Activated naive CD4-positive, alpha-beta T cell treated with anti-CD3 and anti-CD28 coated beads, Interleukin-2, amount 50 U/mL, for 16 hours (primary cell): ENCODE data around the gene ZG16B.
A peak's percentile ranks its signal among the peaks of the same experiment; 100 is the strongest.

ENCODE experiments used
- DNase-seq: peaks from one replicate; pipeline ENCODE4 v3.0.0-alpha.2; 2020

The ZG16B gene

DNA sequence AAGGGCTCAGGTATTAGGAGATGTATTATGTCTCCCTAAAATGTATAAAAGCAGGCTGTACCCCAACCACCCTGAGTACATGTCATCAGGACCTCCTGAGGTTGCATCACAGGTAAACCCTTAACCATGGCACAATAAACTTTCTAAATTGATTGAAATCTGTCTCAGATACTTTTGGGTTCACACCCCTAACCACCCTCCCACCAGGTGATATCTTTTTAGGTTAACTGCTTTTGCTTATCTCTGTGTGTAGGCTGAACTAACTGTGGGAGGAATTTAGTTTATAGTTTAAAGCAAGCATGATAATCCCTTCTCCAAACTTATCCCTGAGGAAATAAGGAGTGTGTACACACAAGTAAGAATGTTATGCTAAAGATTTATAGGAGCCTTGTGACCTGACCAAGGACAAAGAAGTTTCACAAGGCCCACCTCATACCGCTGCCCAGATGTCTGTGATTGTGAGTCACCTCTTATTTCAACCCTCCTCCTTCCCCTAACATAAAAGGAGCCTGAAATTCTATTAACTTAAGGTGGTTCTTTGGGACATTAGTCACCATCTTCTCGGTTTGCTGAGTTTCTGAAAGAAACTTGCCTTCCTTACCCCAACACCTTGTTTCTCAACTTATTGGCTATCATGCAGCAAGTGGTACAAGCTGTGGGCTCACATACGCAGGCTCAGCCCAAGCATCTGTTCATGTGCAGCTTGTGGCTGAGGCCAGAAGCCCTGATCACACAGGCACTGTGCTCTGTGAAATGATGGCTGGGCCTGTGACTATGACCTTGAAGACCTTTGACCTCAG, 16.6 kb downstream of the ZG16B start:
- DNase-seq = no peak

DNA sequence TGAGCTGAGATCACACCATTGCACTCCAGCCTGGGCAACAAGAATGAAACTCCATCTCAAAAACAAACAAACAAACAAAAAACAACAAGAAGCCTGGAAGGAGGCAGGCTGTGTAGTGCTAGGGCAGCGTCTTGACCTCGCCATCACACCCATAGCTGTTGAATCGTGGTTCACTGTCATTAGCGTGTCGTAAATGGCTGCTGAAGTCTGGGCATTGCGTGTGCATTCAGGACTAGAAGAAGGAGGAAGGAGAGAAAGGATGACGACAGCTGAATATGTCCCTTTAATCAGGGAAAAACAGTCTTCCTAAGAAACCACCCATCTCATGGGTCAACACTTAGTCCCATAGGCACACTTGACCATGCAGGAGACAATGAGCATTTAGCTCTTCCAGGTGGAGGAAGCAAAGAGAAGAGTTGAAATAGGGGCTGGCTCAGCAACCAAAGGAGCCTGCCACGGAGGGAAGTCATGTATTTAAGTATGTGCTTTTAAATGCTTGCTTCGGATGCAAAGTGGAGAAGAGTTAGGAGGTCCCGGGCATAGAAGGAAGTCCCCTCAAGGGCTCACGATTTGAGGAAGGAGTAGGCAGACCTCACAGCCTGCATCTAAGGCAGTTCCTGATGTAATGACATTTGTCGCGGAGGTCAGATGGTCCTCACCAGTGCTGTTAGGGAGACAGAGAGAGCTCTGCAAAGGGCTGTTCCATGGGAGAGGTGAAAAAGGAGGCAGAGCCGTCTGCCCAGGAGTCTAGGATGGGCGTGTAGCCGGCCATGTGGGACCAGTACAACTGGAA, 19.0 kb downstream of the ZG16B start:
- DNase-seq = no peak

DNA sequence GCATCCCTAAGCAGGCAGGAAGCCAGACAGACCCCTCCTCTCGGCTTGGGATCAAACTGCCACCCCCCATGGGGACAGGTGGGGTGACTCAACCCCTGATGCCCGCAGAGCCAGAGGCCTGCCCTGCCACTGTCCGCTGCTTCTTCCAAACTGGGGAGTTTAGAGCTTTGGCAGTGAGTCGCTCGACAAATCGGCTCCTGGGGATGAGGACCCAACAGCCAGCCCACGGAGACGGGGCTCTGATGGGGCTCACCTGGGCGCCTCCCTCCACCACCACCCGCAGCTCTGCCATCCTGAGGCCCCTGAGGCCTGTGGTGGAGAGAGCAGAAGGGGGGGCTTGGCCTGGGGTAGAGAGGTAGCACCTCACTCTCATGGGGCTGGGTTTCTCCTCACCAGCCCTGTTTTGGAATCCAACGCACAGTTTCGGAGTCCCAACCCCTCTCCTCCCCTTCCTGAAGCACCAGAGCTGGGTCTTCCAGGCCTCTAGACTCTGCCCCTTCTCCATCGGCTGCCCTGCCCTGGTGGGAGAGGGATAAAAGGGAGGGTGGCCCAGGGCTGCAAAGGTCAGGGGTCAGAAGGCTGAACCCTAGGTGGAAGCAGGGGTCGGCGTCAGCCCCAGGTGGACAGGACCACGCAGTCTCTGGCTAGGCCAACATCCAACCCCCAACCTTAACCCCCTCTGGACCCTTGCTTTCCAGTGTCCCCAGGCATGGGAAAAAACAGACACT, 22.1 kb downstream of the ZG16B start:
- DNase-seq = no peak

DNA sequence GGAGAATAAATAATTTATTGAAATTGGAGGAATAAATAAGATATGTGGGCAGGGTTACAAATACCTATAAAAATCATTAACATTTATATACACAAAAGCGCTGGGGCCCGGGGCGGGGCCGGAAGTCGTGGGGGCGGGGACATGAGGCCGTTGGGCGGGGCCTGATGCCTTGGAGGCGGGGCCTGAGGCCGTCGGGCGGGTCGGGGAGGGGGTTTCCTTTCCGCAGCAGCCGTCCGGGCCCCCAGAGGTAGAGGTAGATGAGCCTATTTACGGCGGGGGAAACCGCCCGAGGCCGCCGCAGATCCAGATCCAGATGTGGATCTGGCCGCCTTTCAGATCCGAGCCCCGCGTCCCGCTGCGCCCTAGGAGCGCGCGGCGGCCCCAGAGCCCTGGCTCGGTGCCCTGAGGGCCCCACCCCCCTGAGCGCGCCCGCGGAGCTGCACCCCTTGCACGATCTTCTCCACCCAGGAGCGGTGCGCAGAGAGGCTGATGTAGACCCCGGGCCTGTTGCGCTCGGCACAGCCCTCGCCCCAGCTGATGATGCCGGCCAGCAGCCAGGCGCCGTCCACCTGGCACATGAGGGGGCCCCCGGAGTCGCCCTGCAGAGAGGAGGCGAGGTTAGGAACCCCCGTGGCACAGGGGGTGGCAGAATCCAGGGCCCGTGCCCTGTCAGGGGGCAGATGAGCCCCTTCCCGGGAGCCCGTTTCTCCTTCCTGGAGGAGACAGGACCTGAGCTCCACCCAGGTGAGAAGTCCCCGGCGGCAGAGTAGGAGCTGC, 22.8 kb downstream of the ZG16B start:
- no peak for DNase-seq

DNA sequence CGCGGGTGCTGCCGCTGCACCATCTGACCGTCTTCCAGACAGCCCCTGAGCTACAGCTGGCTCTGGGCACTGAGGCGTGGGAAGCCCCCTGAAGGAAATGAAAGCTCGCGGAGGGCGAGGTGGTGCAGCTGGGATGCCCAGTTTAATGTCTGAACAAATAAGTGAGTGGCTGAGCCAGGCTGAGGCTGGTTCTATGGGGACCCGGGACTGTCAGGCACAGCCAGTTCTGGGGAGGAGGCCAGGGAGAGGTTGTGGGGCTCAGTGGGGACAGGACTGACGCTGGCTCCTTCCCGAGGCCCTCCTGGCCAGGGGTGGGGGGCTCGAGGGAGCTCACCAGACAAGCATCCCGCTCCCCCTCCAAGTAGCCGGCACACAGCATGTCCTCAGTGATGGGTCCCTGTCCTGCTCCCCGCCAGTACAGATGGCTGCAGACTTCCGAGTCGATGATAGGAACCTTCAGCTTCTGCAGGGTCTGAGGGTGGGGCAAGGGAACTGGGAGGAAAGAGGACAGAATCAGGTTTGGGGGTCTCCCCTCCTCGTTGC, 23.5 kb downstream of the ZG16B start:
- DNase-seq = no peak

DNA sequence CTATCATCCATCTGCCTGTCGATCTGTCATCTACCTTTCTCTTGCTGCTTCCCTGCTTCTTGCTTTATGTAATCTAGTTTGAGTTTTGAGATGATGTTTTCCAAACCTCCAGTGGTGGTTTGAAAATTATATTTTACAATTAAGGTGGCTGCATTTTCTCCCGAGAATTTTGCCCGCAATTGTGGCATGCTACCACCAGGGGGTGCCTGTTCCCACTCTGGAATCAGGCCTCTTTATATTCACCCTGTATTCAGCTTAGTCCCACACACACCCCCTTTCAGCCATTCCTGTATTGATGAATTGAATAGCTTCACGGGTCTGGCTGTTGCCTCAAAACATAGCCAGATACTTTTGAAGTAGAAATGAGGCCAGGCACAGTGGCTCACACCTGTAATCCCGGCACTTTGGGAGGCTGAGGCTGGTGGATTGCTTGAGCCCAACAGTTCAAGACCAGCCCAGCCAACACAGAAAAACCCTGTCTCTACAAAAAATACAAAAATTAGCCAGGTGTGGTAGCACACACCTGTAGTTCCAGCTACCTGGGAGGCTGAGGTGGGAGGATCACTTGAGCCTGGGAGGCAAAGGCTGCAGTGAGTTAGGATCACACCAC, 24.7 kb downstream of the ZG16B start:
- no peak for DNase-seq

DNA sequence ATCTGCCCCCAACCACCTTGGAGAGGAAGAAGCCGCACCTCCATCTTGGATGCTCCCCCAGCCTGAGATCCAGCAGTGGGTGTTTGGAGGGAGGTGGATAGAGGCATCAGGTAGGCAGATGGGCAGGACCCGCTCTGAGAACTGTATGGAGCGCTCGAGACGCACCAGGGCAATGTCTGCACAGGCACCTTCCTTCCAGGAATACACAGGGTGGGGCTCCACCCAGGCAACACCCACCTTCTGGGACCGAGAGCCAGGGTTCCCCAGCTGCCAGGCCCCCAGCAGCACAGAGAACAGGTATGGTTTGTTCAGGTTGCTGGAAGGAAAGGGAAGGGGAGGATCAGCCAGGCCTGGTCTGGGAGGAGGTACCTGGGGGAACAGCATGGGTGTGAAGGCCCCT, 25.4 kb downstream of the ZG16B start:
- no peak for DNase-seq

DNA sequence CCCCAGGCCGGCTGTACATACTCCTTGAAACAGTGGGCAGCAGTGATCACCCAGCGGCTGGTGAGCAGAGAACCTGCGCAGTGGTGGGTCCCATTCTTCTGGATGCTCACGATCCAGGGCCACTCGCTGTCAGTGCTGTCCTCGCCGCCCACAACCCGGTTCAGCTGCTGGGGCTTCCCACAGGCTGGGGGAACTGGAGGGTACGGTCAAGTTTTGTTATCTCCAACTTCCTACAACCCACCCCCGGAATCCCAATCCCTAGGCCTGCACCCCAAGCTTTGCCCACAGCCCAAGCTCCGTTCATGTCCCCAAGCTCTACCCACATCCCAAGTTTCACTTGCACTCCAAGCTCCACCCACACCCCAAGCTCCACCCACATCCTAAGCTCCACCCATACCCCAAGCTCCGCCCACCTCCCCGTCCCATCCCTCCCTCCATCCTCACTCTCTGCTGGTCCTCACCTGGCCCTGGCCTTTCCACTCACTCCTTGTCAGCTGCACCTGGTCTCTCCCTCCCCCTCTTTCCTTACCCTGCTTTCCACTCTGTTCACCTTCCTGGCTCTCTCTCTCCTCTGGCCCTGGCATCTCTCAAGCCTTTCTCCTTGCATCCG, 26.1 kb downstream of the ZG16B start:
- no peak for DNase-seq

DNA sequence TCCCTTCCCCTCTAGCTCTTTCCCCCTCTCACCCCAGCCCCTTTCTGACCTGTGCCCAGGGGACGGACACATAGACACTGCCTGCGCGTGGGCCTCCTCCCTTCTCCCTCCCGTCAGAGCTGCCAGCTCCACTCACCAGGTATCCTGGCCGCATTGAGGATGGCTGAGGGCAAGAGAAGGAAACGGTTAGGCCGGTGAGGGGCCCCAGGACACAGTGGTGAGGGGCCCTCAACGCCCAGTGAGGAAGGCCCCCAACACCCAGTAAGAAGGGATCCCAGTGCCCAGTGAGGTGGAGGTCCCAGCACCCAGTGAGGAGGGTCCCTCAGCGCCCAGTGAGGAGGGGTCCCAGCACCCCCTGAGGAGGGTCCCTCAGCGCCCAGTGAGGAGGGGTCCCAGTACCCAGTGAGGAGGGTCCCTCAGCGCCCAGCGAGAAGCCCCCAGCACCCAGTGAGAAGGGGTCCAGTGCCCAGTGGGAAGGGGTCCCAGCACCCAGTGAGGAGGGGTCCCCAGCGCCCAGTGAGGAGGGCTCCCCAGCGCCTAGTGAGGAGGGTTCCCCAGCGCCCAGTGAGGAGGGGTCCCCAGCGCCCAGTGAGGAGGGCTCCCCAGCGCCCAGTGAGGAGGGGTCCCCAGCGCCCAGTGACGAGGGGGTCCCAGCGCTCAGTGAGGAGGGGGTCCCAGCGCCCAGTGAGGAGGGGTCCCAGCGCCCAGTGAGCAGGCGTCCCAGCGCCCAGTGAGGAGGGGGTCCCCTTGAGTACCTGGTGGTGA, 26.8 kb downstream of the ZG16B start:
- DNase-seq = no peak

DNA sequence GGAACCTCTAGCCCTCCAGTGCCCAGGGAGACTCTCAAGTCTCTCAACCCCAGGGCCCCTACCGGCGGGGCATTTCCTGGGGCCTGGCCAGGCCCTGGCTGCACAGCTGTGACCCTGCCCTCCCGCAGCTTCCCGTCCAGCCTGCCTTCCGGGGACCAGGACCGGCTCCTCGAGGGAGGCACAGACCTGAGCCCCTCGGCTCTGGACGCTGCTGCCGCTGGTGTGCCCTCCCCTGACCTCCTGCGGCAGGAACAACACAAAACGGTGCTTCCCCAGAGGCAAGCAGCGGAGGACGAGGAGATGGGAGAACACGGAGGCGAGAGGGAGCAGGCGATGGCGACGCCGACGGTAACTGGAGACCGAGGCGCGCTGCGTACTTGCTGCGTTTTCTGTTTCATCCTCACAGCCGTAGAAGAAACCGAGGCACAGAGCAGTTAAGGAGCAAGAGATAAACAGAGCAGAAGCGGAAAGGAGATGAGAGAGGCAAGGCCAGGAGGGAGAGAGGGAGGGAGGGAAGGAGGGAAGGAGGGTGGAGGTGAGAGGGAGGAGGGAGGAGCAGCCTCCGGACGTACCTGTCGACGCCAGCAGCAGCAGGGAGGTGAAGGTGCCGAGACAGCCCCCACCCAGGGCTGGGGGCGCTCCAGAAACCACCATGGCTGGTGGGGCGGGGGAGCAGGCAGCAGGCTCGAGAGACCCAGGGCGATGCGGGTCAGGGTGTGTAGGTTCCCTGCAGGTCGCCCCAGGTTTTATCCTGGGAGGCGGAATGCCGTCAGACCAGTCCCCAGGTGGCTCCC, 27.5 kb downstream of the ZG16B start, which contains the start of gene PRSS22:
Gene PRSS22, minus strand, starts transcription at position 720 of the 794 bp plus-strand sequence. Its CDS starts 66 bp downstream, at position 654.
- no peak for DNase-seq

DNA sequence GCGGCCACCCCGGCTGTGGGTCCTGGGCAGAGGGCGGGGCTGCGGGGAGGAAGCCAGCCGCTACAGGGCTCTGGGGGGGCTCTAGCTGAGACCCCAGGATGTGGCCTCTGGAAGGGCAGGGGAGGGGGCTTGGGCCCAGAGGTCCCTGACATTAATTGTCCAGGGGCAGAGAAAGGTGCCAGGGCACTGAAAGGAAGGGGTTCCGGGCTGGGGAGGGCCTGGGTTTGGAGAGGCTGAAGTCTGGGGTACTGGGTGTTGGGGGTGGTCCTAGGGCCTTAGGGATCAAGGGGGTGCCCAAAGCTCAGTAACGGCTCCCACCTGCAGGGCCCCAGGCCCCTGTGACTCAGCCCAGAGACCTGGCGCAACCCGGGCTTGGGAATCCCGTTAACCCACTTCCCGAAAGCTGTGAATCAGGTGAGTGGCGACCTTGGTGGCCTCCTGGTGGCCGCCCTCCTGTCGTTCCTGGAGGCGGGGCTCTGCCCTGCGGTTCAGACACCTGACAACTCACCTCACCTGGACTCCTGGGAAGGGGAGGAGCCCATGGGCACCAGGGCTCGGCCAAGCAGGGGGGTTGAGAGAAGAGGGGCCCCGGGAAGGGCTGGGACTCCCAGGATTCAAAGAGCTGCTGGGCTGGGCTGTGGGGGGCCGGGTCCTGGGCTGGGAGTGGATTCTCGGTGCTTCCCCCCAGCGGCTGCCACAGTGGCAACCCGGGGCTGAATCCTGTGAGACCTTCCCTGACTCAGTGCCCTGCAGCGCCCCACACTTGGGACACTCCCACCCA, 28.3 kb downstream of the ZG16B start:
- no peak for DNase-seq

DNA sequence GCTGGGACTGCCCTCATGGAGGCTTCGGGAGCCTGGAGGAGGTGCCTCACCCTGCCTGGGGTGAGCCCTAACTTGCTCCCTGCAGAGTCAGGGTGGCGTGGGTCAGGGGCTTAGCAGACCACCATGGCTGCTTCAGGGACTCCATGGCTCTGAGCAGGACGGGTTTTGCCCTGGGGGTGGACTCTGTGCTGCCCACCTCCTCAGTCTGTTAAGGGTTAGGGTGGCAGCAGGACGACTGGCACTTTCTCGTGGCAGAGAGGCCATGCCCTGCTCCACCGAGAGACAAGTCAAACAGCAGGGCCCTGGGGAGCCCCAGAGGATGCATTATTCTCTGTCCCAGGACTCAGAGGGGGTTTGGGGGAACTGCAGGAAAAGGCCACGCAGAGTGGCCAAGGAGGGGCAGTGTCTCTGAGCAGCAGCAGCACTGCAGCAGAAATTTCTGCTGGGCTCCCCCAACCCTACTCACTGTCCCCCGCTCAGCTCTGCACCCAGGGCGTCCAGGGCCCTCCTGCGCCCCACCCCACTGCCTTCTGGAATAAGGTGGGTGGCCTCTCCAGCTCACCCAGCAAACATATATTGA, 29.7 kb downstream of the ZG16B start:
- no peak for DNase-seq

DNA sequence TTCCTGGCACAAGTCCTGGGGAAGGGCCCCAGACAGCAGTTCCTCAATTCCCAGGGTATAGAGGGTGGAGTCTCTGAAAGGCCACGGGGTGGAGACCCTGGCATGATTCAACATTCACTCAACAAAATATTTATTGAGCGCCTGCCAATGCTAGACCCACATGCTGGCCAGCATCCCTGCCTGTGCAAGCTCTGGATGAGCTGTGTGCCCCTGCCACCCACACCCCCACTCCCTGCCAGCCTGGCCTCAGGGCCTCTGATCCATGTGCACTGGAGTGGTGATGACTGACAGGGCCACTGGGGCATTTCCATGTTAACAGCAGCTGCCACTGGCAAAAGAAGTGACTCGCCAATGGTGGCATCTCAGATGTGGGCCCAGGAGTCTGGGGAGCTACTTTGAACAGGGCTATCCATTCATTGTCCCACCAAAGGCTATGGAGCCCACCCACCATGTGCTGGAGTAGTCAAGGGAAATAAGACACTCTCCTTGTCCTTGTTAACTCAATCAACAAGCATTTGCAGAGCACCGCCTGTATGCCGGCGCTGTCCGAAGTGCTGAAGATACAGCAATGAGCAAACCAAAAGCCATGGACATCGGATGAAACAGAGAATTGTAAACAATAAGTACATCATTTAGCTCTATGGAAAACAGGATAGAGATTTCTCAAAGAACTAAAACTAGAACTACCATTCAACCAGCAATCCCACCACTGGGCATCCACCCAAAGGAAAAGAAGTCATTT, 30.9 kb downstream of the ZG16B start:
- DNase-seq = no peak

DNA sequence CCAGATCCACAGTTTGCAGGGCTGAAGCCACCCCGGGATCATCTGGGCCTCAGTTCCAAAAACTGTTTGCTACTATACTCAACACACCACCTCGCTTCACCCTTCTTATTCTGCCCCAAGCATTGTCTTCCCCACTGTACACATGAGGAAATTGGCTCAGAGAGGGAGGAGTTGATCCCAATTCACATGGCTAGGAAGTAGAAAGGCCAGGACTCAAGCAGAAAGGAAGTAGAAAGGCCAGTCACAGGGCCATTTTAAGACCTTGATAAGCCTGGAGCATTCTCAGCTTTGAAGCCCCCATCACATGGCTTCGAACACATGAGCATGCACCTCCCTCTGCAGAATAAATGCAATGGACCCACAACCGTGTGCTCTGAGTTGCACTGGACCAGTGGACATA, 35.5 kb downstream of the ZG16B start:
- DNase-seq = no peak

DNA sequence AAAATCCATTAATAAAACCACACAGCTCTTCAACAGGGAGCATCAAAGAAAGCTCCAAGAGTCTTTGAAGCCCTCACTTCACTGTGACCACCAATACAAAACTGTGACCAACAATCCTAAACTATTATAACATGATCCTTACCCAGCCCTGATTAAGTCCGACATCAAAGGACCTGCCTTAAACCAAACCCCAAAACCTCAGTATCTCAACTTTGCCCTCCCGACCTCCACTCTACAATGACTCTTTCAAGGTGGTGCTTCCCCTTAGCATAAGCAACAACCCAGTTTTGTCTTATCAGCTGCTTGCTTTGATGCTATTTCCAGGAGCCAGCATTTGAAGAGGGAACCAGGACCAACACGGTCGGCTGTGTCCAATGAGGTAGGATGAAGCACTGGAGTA, 36.3 kb downstream of the ZG16B start:
- DNase-seq = no peak

DNA sequence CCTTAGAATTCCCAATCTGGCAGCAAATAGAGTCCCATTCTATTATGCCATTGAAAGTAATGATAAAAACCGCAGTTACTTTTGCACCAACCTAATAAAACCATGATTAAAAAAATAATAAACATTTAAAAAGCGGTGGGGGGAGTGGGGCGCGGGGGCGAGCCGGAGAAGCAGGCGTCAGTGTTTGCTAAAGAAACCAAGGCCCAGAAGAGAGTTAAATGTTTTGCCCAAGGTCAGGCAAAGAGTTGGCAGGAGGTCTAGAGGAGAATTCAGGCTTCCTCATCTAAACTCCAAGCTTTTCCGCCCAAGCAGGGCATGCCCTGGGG, 37.5 kb downstream of the ZG16B start:
- DNase-seq = no peak

DNA sequence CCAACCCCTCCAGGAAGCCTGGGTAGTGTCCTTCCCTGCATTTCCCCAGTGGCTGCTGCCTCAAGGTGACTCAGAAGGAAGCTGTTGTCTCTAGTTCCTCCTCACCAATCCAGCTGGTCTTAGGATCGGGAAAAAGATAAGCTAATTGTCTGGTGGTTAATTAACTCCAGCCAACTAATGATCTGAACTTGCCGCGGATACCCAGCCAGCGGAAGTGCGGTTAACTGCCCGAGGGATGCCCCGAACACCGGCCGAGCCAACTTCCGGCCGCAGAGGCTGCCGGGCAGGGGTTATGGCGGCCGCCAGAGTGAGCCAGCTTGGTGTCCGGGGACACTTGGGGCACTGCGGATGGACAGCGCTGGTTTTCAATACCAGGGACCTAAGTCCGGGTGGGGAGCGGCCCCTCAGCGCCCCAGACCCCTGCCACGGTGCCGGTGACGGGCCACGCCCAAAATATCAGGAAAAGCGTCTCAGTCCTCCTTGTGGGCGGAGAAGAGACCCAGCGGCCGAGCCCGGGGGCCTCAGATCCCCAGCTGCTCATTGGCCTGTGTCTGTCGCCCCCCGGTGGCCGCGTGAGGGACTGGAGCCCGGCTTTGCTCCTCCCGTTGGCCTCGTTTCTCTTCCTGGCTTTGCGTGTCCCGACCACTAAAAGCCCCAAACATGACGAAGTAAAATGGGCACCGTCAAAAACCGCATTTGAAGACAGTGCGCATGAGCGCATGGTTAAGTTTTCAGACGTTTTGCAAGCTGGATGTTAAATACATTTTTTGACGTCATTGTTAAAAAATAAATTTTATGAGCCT, 38.1 kb downstream of the ZG16B start:
- peak; percentile 95 for DNase-seq
